H1 (cell line): ENCODE data around the gene FBXO44. TPM values are rescaled to one million over a fixed set of nuclear protein-coding genes. Genes with fewer than 3 reads are reported as not detected.

Experiments
- CTCF ChIA-PET: fragments of 300-600 bp; sonication (Branson Sonifier 250); formaldehyde crosslinking; loops from one replicate; lab custom pipeline; 2021; ENCODE audit not compliant: partially characterized antibody; lab: Charles Lee
- POLR2A ChIA-PET: fragments of 300-600 bp; sonication (Branson Sonifier 250); formaldehyde crosslinking; loops from one replicate; lab custom pipeline; 2021; ENCODE audit warnings: inconsistent platforms; ENCODE audit not compliant: partially characterized antibody; lab: Charles Lee
- DNase-seq, 2 experiments: peaks; one replicate each; pipeline versions ENCODE4 v3.0.0 to v3.0.0-alpha.2; 2010 to 2022; ENCODE audit warnings: low spot score in 2 of 2, low read depth in 1 of 2, mixed read lengths in 1 of 2
- FAIRE-seq: peaks from 2 replicates; lab custom pipeline; 2011; peaks lifted over from hg19 to GRCh38; lab: Jason Lieb, UNC
- H2AFZ ChIP-seq: 2 replicates; pipeline ENCODE4 v1.8.1; 2012; ENCODE audit warnings: low read length, inconsistent platforms
- H2AK5ac ChIP-seq: 2 replicates; pipeline ENCODE4 v1.6.1; 2013; ENCODE audit warnings: low read depth, low read length
- H2BK120ac ChIP-seq: replicated peaks from 2 replicates; pipeline ENCODE3; 2013; ENCODE audit warnings: low read depth, low read length, inconsistent platforms
- H2BK12ac ChIP-seq: 2 replicates; pipeline ENCODE4 v1.6.1; 2013; ENCODE audit warnings: low read depth, low read length
- H2BK15ac ChIP-seq: 2 replicates; pipeline ENCODE4 v1.6.1; 2013; ENCODE audit warnings: low read length
- H2BK20ac ChIP-seq: 2 replicates; pipeline ENCODE4 v1.6.1; 2013; ENCODE audit warnings: low read length
- H2BK5ac ChIP-seq: 2 replicates; pipeline ENCODE4 v1.6.1; 2013; ENCODE audit warnings: low read depth, low read length
- H3K14ac ChIP-seq: 2 replicates; pipeline ENCODE4 v1.6.1; 2013; ENCODE audit warnings: inconsistent platforms; ENCODE audit not compliant: insufficient read length
- H3K18ac ChIP-seq: 2 replicates; pipeline ENCODE4 v1.6.1; 2013; ENCODE audit warnings: low read length; ENCODE audit errors: extremely low read depth
- H3K23ac ChIP-seq: 2 replicates; pipeline ENCODE4 v1.6.1; 2013; ENCODE audit warnings: inconsistent platforms; ENCODE audit not compliant: insufficient read length
- H3K23me2 ChIP-seq: 2 replicates; pipeline ENCODE4 v1.6.1; 2013; ENCODE audit warnings: low read depth, low read length
- H3K27ac ChIP-seq: 2 replicates; pipeline ENCODE4 v1.6.1; 2011; ENCODE audit warnings: low read depth, low read length, inconsistent platforms
- H3K27me3 ChIP-seq, 4 experiments: replicated peaks in 1 of 4; 1 replicate in 1 of 4; 2 replicates in 3 of 4; pipeline versions ENCODE4 v1.6.1 to v1.8.1; 2011 to 2013; ENCODE audit warnings: low read length in 3 of 4, mild to moderate bottlenecking in 3 of 4, inconsistent platforms in 2 of 4, mixed read lengths in 2 of 4, moderate library complexity in 1 of 4; ENCODE audit not compliant: control insufficient read depth in 3 of 4, insufficient read depth in 3 of 4; ENCODE audit errors: extremely low read depth in 1 of 4
- H3K36me3 ChIP-seq, 4 experiments: 2 replicates each; pipeline versions ENCODE4 v1.6.1 to v1.8.1; 2011 to 2013; ENCODE audit warnings: mild to moderate bottlenecking in 4 of 4, low read length in 3 of 4, moderate library complexity in 2 of 4, control low read depth in 1 of 4, inconsistent platforms in 1 of 4; ENCODE audit not compliant: insufficient read depth in 4 of 4, control insufficient read depth in 2 of 4
- H3K4ac ChIP-seq: replicated peaks from 2 replicates; pipeline ENCODE3; 2013; ENCODE audit warnings: low read length, low read depth, mixed read lengths, inconsistent platforms; ENCODE audit not compliant: insufficient read length
- H3K4me1 ChIP-seq, 4 experiments: replicated peaks in 1 of 4; 1 replicate in 1 of 4; 2 replicates in 3 of 4; pipeline versions ENCODE4 v1.6.1 to v1.8.1; 2011 to 2013; ENCODE audit warnings: low read length in 3 of 4, inconsistent platforms in 2 of 4, mixed read lengths in 1 of 4; ENCODE audit not compliant: insufficient read depth in 4 of 4, control insufficient read depth in 3 of 4
- H3K4me2 ChIP-seq, 2 experiments: 2 replicates each; pipeline versions ENCODE4 v1.6.1 to v1.8.1; 2011 to 2013; ENCODE audit warnings: low read depth in 2 of 2, low read length in 2 of 2, control low read depth in 1 of 2, inconsistent platforms in 1 of 2, mild to moderate bottlenecking in 1 of 2; ENCODE audit not compliant: insufficient read depth in 1 of 2
- H3K4me3 ChIP-seq, 4 experiments: fragments of 200-600, 300-600 bp in 1 of 4; sonication (generic), shearing (Covaris generic), sonication (Bioruptor Twin) in 1 of 4; 2 replicates each; pipeline versions ENCODE4 v1.5.1 to v1.8.1; 2011 to 2016; ENCODE audit warnings: low read length in 4 of 4, low read depth in 3 of 4, control low read depth in 2 of 4, inconsistent platforms in 2 of 4, mild to moderate bottlenecking in 2 of 4, mixed read lengths in 1 of 4, moderate library complexity in 1 of 4; ENCODE audit not compliant: insufficient read depth in 2 of 4; ENCODE audit errors: extremely low read depth in 1 of 4
- H3K56ac ChIP-seq: replicated peaks from 2 replicates; pipeline ENCODE3; 2013; ENCODE audit warnings: low read depth, mild to moderate bottlenecking, mixed read lengths, low read length, inconsistent platforms; ENCODE audit not compliant: insufficient read length
- H3K79me1 ChIP-seq: 2 replicates; pipeline ENCODE4 v1.6.1; 2013; ENCODE audit warnings: low read depth, low read length, control low read depth
- H3K79me2 ChIP-seq, 2 experiments: 2 replicates each; pipeline versions ENCODE4 v1.6.1 to v1.8.1; 2012 to 2013; ENCODE audit warnings: low read length in 2 of 2, mild to moderate bottlenecking in 2 of 2, inconsistent platforms in 1 of 2; ENCODE audit not compliant: insufficient read depth in 2 of 2, control insufficient read depth in 1 of 2
- H3K9ac ChIP-seq, 4 experiments: replicated peaks in 1 of 4; 1 replicate in 1 of 4; 2 replicates in 3 of 4; pipeline versions ENCODE4 v1.6.1 to v1.8.1; 2011 to 2013; ENCODE audit warnings: low read depth in 3 of 4, low read length in 3 of 4, control low read depth in 2 of 4, mild to moderate bottlenecking in 2 of 4, moderate library complexity in 2 of 4, inconsistent platforms in 1 of 4; ENCODE audit errors: extremely low read depth in 1 of 4
- H3K9me3 ChIP-seq, 2 experiments: 2 replicates each; pipeline versions ENCODE4 v1.6.1 to v1.8.1; 2012 to 2013; ENCODE audit warnings: mild to moderate bottlenecking in 2 of 2, moderate library complexity in 2 of 2, control low read depth in 1 of 2, inconsistent platforms in 1 of 2, low read depth in 1 of 2, low read length in 1 of 2, mixed read lengths in 1 of 2; ENCODE audit not compliant: insufficient read depth in 2 of 2
- H4K20me1 ChIP-seq, 2 experiments: replicated peaks in 1 of 2; 2 replicates each; pipeline versions ENCODE3 to v1.8.1; 2011 to 2013; ENCODE audit warnings: inconsistent platforms in 2 of 2, low read length in 2 of 2, mild to moderate bottlenecking in 1 of 2; ENCODE audit not compliant: insufficient read depth in 2 of 2, control insufficient read depth in 1 of 2
- H4K5ac ChIP-seq: 2 replicates; pipeline ENCODE4 v1.6.1; 2013; ENCODE audit warnings: low read length, low read depth, mixed read lengths, inconsistent platforms; ENCODE audit not compliant: insufficient read length
- H4K8ac ChIP-seq: 2 replicates; pipeline ENCODE4 v1.8.0; 2013; ENCODE audit warnings: mild to moderate bottlenecking, moderate library complexity, low read length, inconsistent platforms; ENCODE audit not compliant: insufficient read depth; ENCODE audit errors: extremely low read depth
- H4K91ac ChIP-seq: replicated peaks from 2 replicates; pipeline ENCODE3; 2013; ENCODE audit warnings: low read length, mixed read lengths, inconsistent platforms; ENCODE audit not compliant: insufficient read length
- CBX8 ChIP-seq: fragments of 300-800, 300-1000 bp; sonication (generic); IDR thresholded peaks from 2 replicates; pipeline ENCODE4 v1.7.1; 2016; ENCODE audit warnings: low read depth, low read length, borderline replicate concordance
- EGR1 ChIP-seq: IDR thresholded peaks from 2 replicates; pipeline ENCODE4 v1.6.1; 2011; ENCODE audit warnings: low read depth, low read length, borderline replicate concordance
- JUND ChIP-seq: IDR thresholded peaks from 2 replicates; pipeline ENCODE4 v1.6.1; 2011; ENCODE audit warnings: mild to moderate bottlenecking, improper control_type of control experiment, low read length
- KDM1A ChIP-seq: fragments of 200-600, 300-600 bp; sonication (generic); IDR thresholded peaks from 2 replicates; pipeline ENCODE4 v1.7.1; 2016; ENCODE audit warnings: mild to moderate bottlenecking, low read length, borderline replicate concordance
- NRF1 ChIP-seq: IDR thresholded peaks from 2 replicates; pipeline ENCODE4 v1.6.1; 2011; ENCODE audit warnings: mild to moderate bottlenecking, low read depth, low read length, improper control_type of control experiment
- RAD21 ChIP-seq, 2 experiments: IDR thresholded peaks in 1 of 2; conservative IDR thresholded peaks in 1 of 2; 2 replicates each; pipeline ENCODE4 v1.6.1; 2011; ENCODE audit warnings: low read depth in 2 of 2, low read length in 2 of 2, improper control_type of control experiment in 1 of 2, inconsistent platforms in 1 of 2, mild to moderate bottlenecking in 1 of 2, moderate library complexity in 1 of 2
- RXRA ChIP-seq: IDR thresholded peaks from 2 replicates; pipeline ENCODE4 v1.6.1; 2011; ENCODE audit warnings: low read depth, mild to moderate bottlenecking, low read length, moderate library complexity; ENCODE audit not compliant: insufficient read depth
- WGBS, 2 experiments: shearing (Covaris generic) in 1 of 2; methylation state at CpG; one replicate each; pipeline versions ENCODE4 v1.1.6 to v1.1.7; 2013 to 2015; ENCODE audit warnings: low lambda C conversion rate in 2 of 2, mixed read lengths in 2 of 2, inconsistent platforms in 1 of 2, low coverage in 1 of 2, missing lambda C conversion rate in 1 of 2; ENCODE audit not compliant: insufficient replicate concordance in 2 of 2, insufficient coverage in 1 of 2, insufficient read length in 1 of 2; ENCODE audit errors: extremely low coverage in 1 of 2, missing lambda C conversion rate in 1 of 2; 5-methylcytosine and 5-hydroxymethylcytosine counted together
- polyA plus RNA-seq, 7 experiments: library from polyadenylated mRNA; depleted of rRNA in 3 of 7; stranded (reverse) in 5 of 7; unstranded in 2 of 7; fragments of >200 nt in 5 of 7; fragments of 200-250 nt in 2 of 7; gene quantifications; 1 replicate in 5 of 7; 2 replicates in 1 of 7; 4 replicates in 1 of 7; pipeline versions ENCODE4 v1.2.1 to v1.2.3, GENCODE V29; 2011 to 2013; ENCODE audit warnings: missing spikeins in 2 of 7, mixed read lengths in 2 of 7
- total RNA-seq: library from RNA; stranded (reverse); fragmentation: NEBNext Ultra II Directional; extraction: Animal tissue kit (Norgen Biotek cat#: 25700); gene quantifications from 2 replicates; pipeline ENCODE4 v1.2.1, GENCODE V29; 2021
- TF ChIP-seq, protein P1 (sequence below): IDR thresholded peaks from 2 replicates; pipeline ENCODE4 v1.6.1; 2012; ENCODE audit warnings: low read length, inconsistent platforms

The FBXO44 gene
- total and polyA plus RNA-seq, 2 of the 8 experiments (the other 6 are each of a cell fraction or from before 2014, with no cell fraction given) = 27.0 to 27.2 TPM

DNA sequence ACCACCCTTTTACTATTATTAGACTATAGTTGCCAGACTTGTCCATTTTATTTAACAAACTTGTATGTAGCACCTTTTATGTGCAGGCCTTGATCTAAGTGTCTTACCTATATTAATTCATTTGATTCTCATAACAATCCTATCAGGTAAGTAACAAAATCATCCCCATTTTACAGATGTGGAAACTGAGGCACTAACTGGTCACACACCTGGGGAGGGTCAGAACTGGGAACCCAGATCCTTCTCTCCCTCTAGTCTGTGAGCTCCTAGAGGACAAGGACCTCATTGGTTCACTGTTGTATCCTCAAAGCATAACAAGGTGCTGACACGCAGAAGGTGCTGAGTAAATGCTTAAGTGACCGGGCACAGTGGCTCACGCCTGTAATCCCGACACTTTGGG, 15.3 kb upstream of the FBXO44 start:
- ChIA-PET CTCF (interaction anchor here (1.0 kb wide), 1 partner anchor 10 kb away, joined by 3 read pairs; no protein-coding TSS in a partner anchor), POLR2A (interaction anchor here (1.0 to 1.2 kb wide), 2 partner anchors 13 to 30 kb away, joined by 3 read pairs; no protein-coding TSS in a partner anchor)
- FAIRE-seq (no peak), DNase-seq (no peak)
- Histone ChIP-seq H3K23me2 (no peaks in the 10 kb centered on the region), H3K23ac (no peak overlapping the region), H3K14ac (no peak overlapping the region), H3K4me2 (no peak overlapping the region), H3K9ac (no peak overlapping the region), H2BK120ac (no peak overlapping the region), H3K9me3 (no peaks in the 10 kb centered on the region), H2AK5ac (no peak overlapping the region), H3K4me1 (no peaks in the 10 kb centered on the region), H4K8ac (no peak overlapping the region), H3K79me2 (no peaks in the 10 kb centered on the region), H2BK12ac (no peak overlapping the region), H3K56ac (no peak overlapping the region), H3K4ac (no peak overlapping the region), H3K18ac (no peak overlapping the region), H2BK20ac (no peak overlapping the region), H3K27me3 (no peaks in the 10 kb centered on the region; a peak in 1 of 7 replicates), H3K4me3 (no peak overlapping the region), H2AFZ (no peak overlapping the region), H2BK15ac (no peak overlapping the region), H3K27ac (no peak overlapping the region), H3K36me3 (no peaks in the 10 kb centered on the region), H2BK5ac (no peak overlapping the region), H4K91ac (no peak overlapping the region), H4K5ac (no peak overlapping the region), H4K20me1 (peaks cover 1 to 4% of the 10 kb centered on the region in 2 experiments), H3K79me1 (no peaks in the 10 kb centered on the region)
- 88% methylated on average over 4 of the region's 4 CpGs; no CpG with 5 or more reads in 1 of the 2 experiments for WGBS, 2 experiments
- TF ChIP-seq RAD21 (IDR thresholded peaks at IDR 0.05 in 1 of 2, conservative IDR thresholded peaks at IDR 0.05 in 1 of 2; ENCODE audit: low read depth in 2 of 2, low read length in 2 of 2) (no peak), EGR1 (no peak), RXRA (no peak), NRF1 (no peak), KDM1A (no peak), CBX8 (no peak), JUND (no peak)
- TF ChIP-seq, protein P1, sequence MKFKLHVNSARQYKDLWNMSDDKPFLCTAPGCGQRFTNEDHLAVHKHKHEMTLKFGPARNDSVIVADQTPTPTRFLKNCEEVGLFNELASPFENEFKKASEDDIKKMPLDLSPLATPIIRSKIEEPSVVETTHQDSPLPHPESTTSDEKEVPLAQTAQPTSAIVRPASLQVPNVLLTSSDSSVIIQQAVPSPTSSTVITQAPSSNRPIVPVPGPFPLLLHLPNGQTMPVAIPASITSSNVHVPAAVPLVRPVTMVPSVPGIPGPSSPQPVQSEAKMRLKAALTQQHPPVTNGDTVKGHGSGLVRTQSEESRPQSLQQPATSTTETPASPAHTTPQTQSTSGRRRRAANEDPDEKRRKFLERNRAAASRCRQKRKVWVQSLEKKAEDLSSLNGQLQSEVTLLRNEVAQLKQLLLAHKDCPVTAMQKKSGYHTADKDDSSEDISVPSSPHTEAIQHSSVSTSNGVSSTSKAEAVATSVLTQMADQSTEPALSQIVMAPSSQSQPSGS = no peak
